Keratinocyte (primary cell): Measurements from ENCODE around the gene OPTC. TPM values are rescaled to one million over a fixed set of nuclear protein-coding genes. Genes with fewer than 3 reads are reported as not detected.

ENCODE experiments used
- DNase-seq: peaks from one replicate; pipeline ENCODE4 v3.0.0-alpha.2; 2011; ENCODE audit warnings: low read depth, missing footprints, low spot score
- FAIRE-seq: peaks from 2 replicates; lab custom pipeline; 2011; peaks lifted over from hg19 to GRCh38; lab: Jason Lieb, UNC
- H2AFZ ChIP-seq: 2 replicates; pipeline ENCODE4 v1.6.0; 2012; ENCODE audit warnings: low read length, control low read depth, inconsistent platforms; ENCODE audit not compliant: control insufficient read depth
- H3K27ac ChIP-seq: 2 replicates; pipeline ENCODE4 v1.5.1; 2011; ENCODE audit warnings: low read length; ENCODE audit not compliant: control insufficient read depth, insufficient read depth
- H3K27me3 ChIP-seq: 3 replicates; pipeline ENCODE4 v1.6.0; 2011; ENCODE audit warnings: low read length; ENCODE audit not compliant: control insufficient read depth, insufficient read depth; ENCODE audit errors: extremely low read depth
- H3K36me3 ChIP-seq, 2 experiments: 2 replicates in 1 of 2; 3 replicates in 1 of 2; pipeline ENCODE4 v1.5.1; 2011; ENCODE audit warnings: low read length in 2 of 2, mild to moderate bottlenecking in 1 of 2; ENCODE audit not compliant: control insufficient read depth in 2 of 2, insufficient read depth in 2 of 2; ENCODE audit errors: extremely low read depth in 1 of 2
- H3K4me1 ChIP-seq: 3 replicates; pipeline ENCODE4 v1.5.1; 2011; ENCODE audit warnings: low read length; ENCODE audit not compliant: control insufficient read depth, insufficient read depth; ENCODE audit errors: extremely low read depth
- H3K4me2 ChIP-seq: 3 replicates; pipeline ENCODE4 v1.6.0; 2011; ENCODE audit warnings: low read depth, low read length; ENCODE audit not compliant: control insufficient read depth, insufficient read depth; ENCODE audit errors: extremely low read depth
- H3K4me3 ChIP-seq, 3 experiments: fragments of 200-600 bp in 1 of 3; sonication (generic) in 1 of 3; 2 replicates in 2 of 3; 3 replicates in 1 of 3; pipeline ENCODE4 v1.5.1; 2011 to 2016; ENCODE audit warnings: low read length in 3 of 3, mild to moderate bottlenecking in 3 of 3, control low read depth in 2 of 3, inconsistent platforms in 1 of 3, low read depth in 1 of 3, mixed read lengths in 1 of 3, mixed run types in 1 of 3, moderate library complexity in 1 of 3; ENCODE audit not compliant: control insufficient read depth in 2 of 3, insufficient read depth in 2 of 3; ENCODE audit errors: extremely low read depth in 1 of 3
- H3K79me2 ChIP-seq: 2 replicates; pipeline ENCODE4 v1.6.0; 2012; ENCODE audit warnings: low read length; ENCODE audit not compliant: control insufficient read depth, insufficient read depth
- H3K9ac ChIP-seq: 3 replicates; pipeline ENCODE4 v1.6.0; 2011; ENCODE audit warnings: low read length; ENCODE audit not compliant: control insufficient read depth, insufficient read depth; ENCODE audit errors: extremely low read depth
- H3K9me1 ChIP-seq: 3 replicates; pipeline ENCODE4 v1.6.0; 2011; ENCODE audit warnings: low read length; ENCODE audit not compliant: control insufficient read depth, insufficient read depth; ENCODE audit errors: extremely low read depth
- H3K9me3 ChIP-seq: 2 replicates; pipeline ENCODE4 v1.5.1; 2012; ENCODE audit warnings: low read depth, low read length; ENCODE audit not compliant: control insufficient read depth
- H4K20me1 ChIP-seq: 3 replicates; pipeline ENCODE4 v1.6.0; 2011; ENCODE audit warnings: low read length; ENCODE audit not compliant: control insufficient read depth, insufficient read depth; ENCODE audit errors: extremely low read depth
- CTCF ChIP-seq, 3 experiments: IDR thresholded peaks in 1 of 3; conservative IDR thresholded peaks in 1 of 3; optimal IDR thresholded peaks in 1 of 3; 2 replicates in 2 of 3; 3 replicates in 1 of 3; pipeline versions ENCODE3 to v1.5.1; 2011; ENCODE audit warnings: low read length in 3 of 3, mild to moderate bottlenecking in 3 of 3, moderate library complexity in 2 of 3, control low read depth in 1 of 3, inconsistent platforms in 1 of 3; ENCODE audit not compliant: insufficient read depth in 2 of 3; ENCODE audit errors: extremely low read depth in 1 of 3
- EZH2 ChIP-seq: IDR thresholded peaks from one replicate; pipeline ENCODE4 v1.6.1; 2012; ENCODE audit warnings: inconsistent platforms, mild to moderate bottlenecking, low read length, moderate library complexity
- dilution Hi-C: fragments of 300-500 bp; cut with MboI; formaldehyde crosslinking; loops from one replicate; pipeline ENCODE4 v1.7.0; 2020; ENCODE audit warnings: low sequenced_read_pairs; ENCODE audit not compliant: extremely low pct_ligation_motif_present
- polyA plus RNA-seq, 5 experiments: library from polyadenylated mRNA; depleted of rRNA in 3 of 5; stranded (reverse) in 3 of 5; stranded (forward) in 1 of 5; unstranded in 1 of 5; fragments of >200 nt; gene quantifications; 1 replicate in 1 of 5; 2 replicates in 3 of 5; 3 replicates in 1 of 5; pipeline versions ENCODE4 v1.2.1 to v1.2.3, GENCODE V29; 2011 to 2012; ENCODE audit warnings: missing spikeins in 2 of 5, low read depth in 1 of 5, low replicate concordance in 1 of 5

OPTC gene
- polyA plus RNA-seq, 1 donor (not counting 4 experiments of a cell fraction or from before 2014, with no cell fraction given): not detected

GRCh38 chr1:203524152-203524551 is 30.2 kb downstream of the OPTC start:
- no peak overlapping the region for H3K4me3 ChIP-seq
- FAIRE-seq: no peak
- H3K79me2 ChIP-seq: no peaks in the 10 kb centered on the region
- DNase-seq: no peak
- H3K27me3 ChIP-seq: no peaks in the 10 kb centered on the region
- no peaks in the 10 kb centered on the region for H3K9me1 ChIP-seq
- H4K20me1 ChIP-seq: no peaks in the 10 kb centered on the region
- H3K4me1 ChIP-seq: peaks cover 38% of the 10 kb centered on the region
- H3K27ac ChIP-seq: no peak overlapping the region
- no peaks in the 10 kb centered on the region for H3K36me3 ChIP-seq
- no peak overlapping the region for H3K4me2 ChIP-seq
- H3K9ac ChIP-seq: no peak overlapping the region
- dilution Hi-C loops: no loop called here
- H2AFZ ChIP-seq: no peak overlapping the region
- TF ChIP-seq CTCF (optimal IDR thresholded peaks at IDR 0.05 in 1 of 3, IDR thresholded peaks at IDR 0.05 in 1 of 3, conservative IDR thresholded peaks at IDR 0.05 in 1 of 3; ENCODE audit: extremely low read depth in 1 of 3, insufficient read depth in 2 of 3, low read length in 3 of 3) (no peak), EZH2 (no peak)
- no peaks in the 10 kb centered on the region for H3K9me3 ChIP-seq

- H3K4me2 ChIP-seq: no peak overlapping the region
- no peak overlapping the region for H3K27ac ChIP-seq
- FAIRE-seq: no peak
- no peak overlapping the region for H3K4me3 ChIP-seq
- dilution Hi-C loops: no loop called here
- no peaks in the 10 kb centered on the region for H3K27me3 ChIP-seq
- H3K4me1 ChIP-seq: peaks cover 31% of the 10 kb centered on the region
- no peaks in the 10 kb centered on the region for H3K79me2 ChIP-seq
- no peaks in the 10 kb centered on the region for H3K9me3 ChIP-seq
- no peak overlapping the region for H2AFZ ChIP-seq
- DNase-seq: no peak
- H3K36me3 ChIP-seq: no peaks in the 10 kb centered on the region
- H3K9ac ChIP-seq: no peak overlapping the region
- no peaks in the 10 kb centered on the region for H3K9me1 ChIP-seq
- no peaks in the 10 kb centered on the region for H4K20me1 ChIP-seq
- TF ChIP-seq EZH2 (no peak), CTCF (optimal IDR thresholded peaks at IDR 0.05 in 1 of 3, IDR thresholded peaks at IDR 0.05 in 1 of 3, conservative IDR thresholded peaks at IDR 0.05 in 1 of 3; ENCODE audit: extremely low read depth in 1 of 3, insufficient read depth in 2 of 3, low read length in 3 of 3) (no peak)
Measured at GRCh38 chr1:203524824-203525223, 30.9 kb downstream of the OPTC start.
